ENCODE results near the gene AURKAIP1. TPM values are rescaled to one million over a fixed set of nuclear protein-coding genes. Genes with fewer than 3 reads are reported as not detected.
"Not testable (repeated sequence)": the region's sequence is repeated elsewhere in the genome, so short reads cannot be mapped to it uniquely, and the experiment has no call there.

AURKAIP1 gene
- polyA plus RNA-seq, 1 donor from 2014 or later, result 104 TPM

- not testable (repeated sequence) for H3K79me2 ChIP-seq (replicated peaks; ENCODE audit: insufficient read depth, low read length); H3K9ac ChIP-seq (ENCODE audit: low read length); H3K4me3 ChIP-seq (ENCODE audit: low read length); H2AFZ ChIP-seq (ENCODE audit: low read depth, low read length); H3K27ac ChIP-seq (ENCODE audit: low read length); H3K36me3 ChIP-seq (ENCODE audit: insufficient read depth, low read length); H3K4me2 ChIP-seq (ENCODE audit: low read length); H4K20me1 ChIP-seq (ENCODE audit: insufficient read depth); H3K9me3 ChIP-seq (ENCODE audit: low read length); H3K27me3 ChIP-seq (ENCODE audit: insufficient read depth, low read depth, low read length); H3F3A ChIP-seq (ENCODE audit: insufficient read depth, low read length, poor library complexity, severe bottlenecking); H3K9me2 ChIP-seq (ENCODE audit: insufficient read depth, low read length)
Observed at GRCh38 chr1:1417396-1417795, 42.4 kb upstream of the AURKAIP1 start.

GRCh38 chr1:1415751-1416150, 40.7 kb upstream of the AURKAIP1 start:
- H3K9me2 ChIP-seq (ENCODE audit: insufficient read depth, low read length), result no peaks in the 10 kb centered on the region
- no peak overlapping the region for H3K9ac ChIP-seq (ENCODE audit: low read length)
- H4K20me1 ChIP-seq (ENCODE audit: insufficient read depth), result no peaks in the 10 kb centered on the region
- no peaks in the 10 kb centered on the region for H3K79me2 ChIP-seq (replicated peaks; ENCODE audit: insufficient read depth, low read length)
- TF ChIP-seq TAF1 (IDR thresholded peaks at IDR 0.05; ENCODE audit: low read depth) (no peak), POLR2AphosphoS5 (IDR thresholded peaks at IDR 0.05) (no peak), CTCF (IDR thresholded peaks at IDR 0.05; ENCODE audit: poor library complexity, severe bottlenecking) (no peak), EZH2 (IDR thresholded peaks at IDR 0.05; ENCODE audit: borderline replicate concordance, insufficient read depth, low read length, poor library complexity, severe bottlenecking) (no peak), EP300 (conservative IDR thresholded peaks at IDR 0.05; ENCODE audit: poor library complexity, severe bottlenecking) (no peak), REST (IDR thresholded peaks at IDR 0.05; ENCODE audit: borderline replicate concordance) (no peak), MXI1 (conservative IDR thresholded peaks at IDR 0.05; ENCODE audit: poor library complexity, severe bottlenecking) (no peak), SMC3 (conservative IDR thresholded peaks at IDR 0.05; ENCODE audit: poor library complexity) (no peak), RAD21 (conservative IDR thresholded peaks at IDR 0.05) (no peak)
- H3K36me3 ChIP-seq (ENCODE audit: insufficient read depth, low read length), result no peaks in the 10 kb centered on the region
- H3K4me2 ChIP-seq (ENCODE audit: low read length), result no peak overlapping the region
- no peaks in the 10 kb centered on the region for H3K9me3 ChIP-seq (ENCODE audit: low read length)
- no peak overlapping the region for H2AFZ ChIP-seq (ENCODE audit: low read depth, low read length)
- no peaks in the 10 kb centered on the region for H3F3A ChIP-seq (ENCODE audit: insufficient read depth, low read length, poor library complexity, severe bottlenecking)
- no peaks in the 10 kb centered on the region for H3K27me3 ChIP-seq (ENCODE audit: insufficient read depth, low read depth, low read length)
- no peak overlapping the region for H3K4me3 ChIP-seq (ENCODE audit: low read length)
- no peak overlapping the region for H3K27ac ChIP-seq (ENCODE audit: low read length)

- H3K27ac ChIP-seq (ENCODE audit: low read length); H3K4me3 ChIP-seq (ENCODE audit: low read length); H3K9ac ChIP-seq (ENCODE audit: low read length): not testable (repeated sequence)
Observed at GRCh38 chr1:1412311-1412902, 37.4 kb upstream of the AURKAIP1 start.

More at GRCh38 chr1:1412311-1412902, 37.4 kb upstream of the AURKAIP1 start:
- H3K9me3 ChIP-seq (ENCODE audit: low read length); H3K4me2 ChIP-seq (ENCODE audit: low read length); H3K9me2 ChIP-seq (ENCODE audit: insufficient read depth, low read length); H3K36me3 ChIP-seq (ENCODE audit: insufficient read depth, low read length); H3K27me3 ChIP-seq (ENCODE audit: insufficient read depth, low read depth, low read length); H4K20me1 ChIP-seq (ENCODE audit: insufficient read depth); H3F3A ChIP-seq (ENCODE audit: insufficient read depth, low read length, poor library complexity, severe bottlenecking); H2AFZ ChIP-seq (ENCODE audit: low read depth, low read length): not testable (repeated sequence)
- H3K79me2 ChIP-seq (replicated peaks; ENCODE audit: insufficient read depth, low read length), result peaks cover 12% of the 10 kb centered on the region

All from neural cell (in vitro differentiated cells).